ENCODE measurements around the gene CASP7.

The CASP7 gene

DNA sequence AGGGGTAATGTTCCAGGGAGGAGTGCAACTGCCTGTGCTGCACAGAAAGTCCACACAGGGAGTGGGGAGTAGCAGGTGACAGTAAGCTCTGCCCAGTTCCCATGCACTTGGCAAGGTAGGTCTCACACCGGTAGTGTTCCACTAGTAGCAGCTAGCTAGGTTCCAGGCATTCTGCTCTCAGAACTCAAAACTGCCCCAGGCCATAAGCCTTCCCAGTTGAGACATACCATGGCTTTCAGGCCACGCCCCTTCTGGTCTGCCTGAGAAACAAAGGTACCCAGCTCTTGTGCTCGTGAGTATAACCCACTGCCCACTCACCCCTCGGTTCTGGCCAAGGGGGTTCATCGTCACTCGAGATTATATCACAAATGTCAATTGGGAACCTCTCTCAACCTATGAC, 12.6 kb downstream of the CASP7 start:
- Histone ChIP-seq H3K27me3 (ENCODE audit: control insufficient read depth, insufficient read depth, low read length) (no peaks in the 10 kb centered on the region), H3K4me3 (ENCODE audit: low read depth, low read length) (no peak overlapping the region), H3K9me3 (ENCODE audit: control insufficient read depth, insufficient read depth, low read depth, low read length) (peaks cover 5% of the 10 kb centered on the region), H3K4me1 (ENCODE audit: control insufficient read depth, insufficient read depth, low read length) (peaks cover 3% of the 10 kb centered on the region; the same call in 1 of the 2 replicates), H3K36me3 (ENCODE audit: control insufficient read depth, insufficient read depth, low read length) (0 out of 2 replicates have a peak, but pooled peaks cover under 1% of the 10 kb centered on the region), H3K9ac (ENCODE audit: low read length) (no peak overlapping the region), H3K27ac (ENCODE audit: low read depth, low read length) (no peak overlapping the region)

DNA sequence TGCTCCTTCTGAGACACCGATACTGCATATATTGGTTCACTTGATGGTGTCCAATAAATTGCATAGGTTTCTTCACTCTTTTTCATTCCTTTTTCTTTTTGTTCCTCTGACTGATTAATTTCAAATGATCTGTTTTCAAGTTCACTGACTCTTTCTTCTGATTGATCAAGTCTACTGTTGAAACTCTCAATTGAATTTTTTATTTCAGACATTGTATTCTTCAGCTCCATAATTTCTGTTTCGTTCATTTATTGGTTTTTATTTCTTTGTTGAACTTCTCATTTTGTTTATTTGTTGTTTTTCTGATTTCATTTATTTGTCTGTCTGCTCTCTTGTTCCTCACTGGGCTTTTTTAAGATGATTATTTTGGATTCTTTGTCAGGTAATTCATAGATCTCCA, 13.6 kb downstream of the CASP7 start:
- peaks cover 3% of the 10 kb centered on the region; the same call in 1 of the 2 replicates for H3K4me1 ChIP-seq (ENCODE audit: control insufficient read depth, insufficient read depth, low read length)
- H3K9me3 ChIP-seq (ENCODE audit: control insufficient read depth, insufficient read depth, low read depth, low read length): peaks cover 4% of the 10 kb centered on the region; the same call in 1 of the 2 replicates
- H3K27me3 ChIP-seq (ENCODE audit: control insufficient read depth, insufficient read depth, low read length): no peaks in the 10 kb centered on the region
- peaks cover 10% of the 10 kb centered on the region; the same call in 1 of the 2 replicates for H3K36me3 ChIP-seq (ENCODE audit: control insufficient read depth, insufficient read depth, low read length)
- H3K27ac ChIP-seq (ENCODE audit: low read depth, low read length): no peak overlapping the region
- H3K9ac ChIP-seq (ENCODE audit: low read length): no peak overlapping the region
- H3K4me3 ChIP-seq (ENCODE audit: low read depth, low read length): no peak overlapping the region

DNA sequence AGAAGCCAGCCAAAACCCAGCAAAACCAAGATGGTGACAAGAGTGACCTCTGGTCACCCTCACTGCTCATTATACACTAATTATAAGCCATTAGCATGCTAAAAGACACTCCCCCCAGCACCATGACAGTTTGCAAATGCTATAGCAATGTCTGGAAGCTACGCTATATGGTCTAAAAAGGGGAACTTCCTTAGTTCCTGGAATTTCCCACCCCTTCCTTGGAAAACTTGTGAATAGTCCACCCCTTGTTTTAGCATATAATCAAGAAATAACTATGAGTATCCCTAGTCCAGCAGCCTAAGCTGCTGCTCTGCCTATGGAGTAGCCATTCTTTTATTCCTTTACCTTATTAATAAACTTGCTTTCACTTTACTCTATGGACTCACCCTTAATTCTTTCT, 16.0 kb downstream of the CASP7 start:
- H3K4me1 ChIP-seq (ENCODE audit: control insufficient read depth, insufficient read depth, low read length): no peaks in the 10 kb centered on the region; the same call in 1 of the 2 replicates
- no peak overlapping the region for H3K4me3 ChIP-seq (ENCODE audit: low read depth, low read length)
- H3K9me3 ChIP-seq (ENCODE audit: control insufficient read depth, insufficient read depth, low read depth, low read length): peaks cover 4% of the 10 kb centered on the region; the same call in 1 of the 2 replicates
- H3K27ac ChIP-seq (ENCODE audit: low read depth, low read length): no peak overlapping the region
- no peaks in the 10 kb centered on the region for H3K27me3 ChIP-seq (ENCODE audit: control insufficient read depth, insufficient read depth, low read length)
- H3K36me3 ChIP-seq (ENCODE audit: control insufficient read depth, insufficient read depth, low read length): peaks cover 10% of the 10 kb centered on the region; the same call in 1 of the 2 replicates
- H3K9ac ChIP-seq (ENCODE audit: low read length): no peak overlapping the region

DNA sequence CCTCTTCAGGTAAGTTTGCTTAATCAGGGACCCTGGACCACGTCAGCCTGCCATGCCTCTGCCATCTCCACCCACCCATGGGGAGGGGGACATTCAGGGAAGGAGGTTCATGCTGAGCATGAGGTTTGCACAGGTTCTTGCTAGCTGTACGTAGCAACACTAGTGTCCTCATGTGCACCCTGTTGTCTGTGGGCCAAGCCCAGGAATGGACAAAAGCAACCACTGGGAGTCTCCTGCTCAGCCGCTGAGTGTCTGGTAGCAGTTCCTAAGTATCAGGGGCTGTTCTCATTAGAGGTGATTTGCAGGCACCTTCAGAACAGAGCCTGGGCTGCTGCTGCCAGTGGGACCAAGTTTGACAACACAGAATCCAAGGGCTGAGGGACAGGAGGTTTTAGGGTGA, 17.9 kb downstream of the CASP7 start:
- peaks cover under 1% of the 10 kb centered on the region; the same call in 1 of the 2 replicates for H3K9me3 ChIP-seq (ENCODE audit: control insufficient read depth, insufficient read depth, low read depth, low read length)
- no peak overlapping the region for H3K27ac ChIP-seq (ENCODE audit: low read depth, low read length)
- no peak overlapping the region for H3K4me3 ChIP-seq (ENCODE audit: low read depth, low read length)
- no peaks in the 10 kb centered on the region; the same call in 1 of the 2 replicates for H3K4me1 ChIP-seq (ENCODE audit: control insufficient read depth, insufficient read depth, low read length)
- H3K9ac ChIP-seq (ENCODE audit: low read length): no peak overlapping the region
- H3K27me3 ChIP-seq (ENCODE audit: control insufficient read depth, insufficient read depth, low read length): no peaks in the 10 kb centered on the region
- H3K36me3 ChIP-seq (ENCODE audit: control insufficient read depth, insufficient read depth, low read length): peaks cover 10% of the 10 kb centered on the region; the same call in 1 of the 2 replicates

DNA sequence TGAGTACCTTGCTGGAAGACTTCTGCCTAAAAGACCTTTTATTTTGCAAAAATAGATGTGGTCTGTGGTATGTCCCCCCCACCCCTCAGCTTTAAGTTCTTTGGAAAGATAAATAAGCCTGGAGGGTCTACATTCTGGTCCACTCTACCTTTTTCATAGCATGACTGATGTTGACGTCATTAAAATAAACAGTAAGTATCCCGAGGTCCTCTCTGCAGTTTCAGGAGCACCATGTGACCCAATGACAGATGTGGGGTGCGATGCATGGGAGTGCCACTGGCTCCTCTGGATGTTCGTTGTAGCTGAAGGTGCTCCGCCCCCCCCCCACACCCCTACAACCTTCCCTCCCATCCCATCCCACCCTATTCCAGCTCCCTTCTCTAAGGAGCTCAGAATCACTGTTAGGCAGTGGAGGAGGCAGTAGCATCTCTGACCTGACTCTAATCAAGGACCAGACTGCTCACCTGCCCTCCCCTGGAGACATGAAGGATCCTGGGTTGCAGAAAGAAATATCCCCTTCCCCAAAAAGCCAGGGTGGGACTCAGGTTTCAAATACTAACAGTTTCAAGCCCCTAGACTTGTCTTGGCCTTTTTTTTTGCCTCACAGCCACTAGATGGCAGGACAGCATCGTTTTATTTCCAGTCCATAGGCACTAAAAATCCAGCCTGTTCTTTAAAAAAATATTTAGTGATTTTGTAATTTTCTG, 25.1 kb downstream of the CASP7 start:
- H3K4me1 ChIP-seq (ENCODE audit: control insufficient read depth, insufficient read depth, low read length): peaks cover 22% of the 10 kb centered on the region
- H3K36me3 ChIP-seq (ENCODE audit: control insufficient read depth, insufficient read depth, low read length): no peaks in the 10 kb centered on the region
- no peak overlapping the region for H3K9ac ChIP-seq (ENCODE audit: low read length)
- no peak overlapping the region for H3K27ac ChIP-seq (ENCODE audit: low read depth, low read length)
- no peak overlapping the region for H3K4me3 ChIP-seq (ENCODE audit: low read depth, low read length)
- H3K9me3 ChIP-seq (ENCODE audit: control insufficient read depth, insufficient read depth, low read depth, low read length): no peaks in the 10 kb centered on the region
- no peaks in the 10 kb centered on the region for H3K27me3 ChIP-seq (ENCODE audit: control insufficient read depth, insufficient read depth, low read length)

DNA sequence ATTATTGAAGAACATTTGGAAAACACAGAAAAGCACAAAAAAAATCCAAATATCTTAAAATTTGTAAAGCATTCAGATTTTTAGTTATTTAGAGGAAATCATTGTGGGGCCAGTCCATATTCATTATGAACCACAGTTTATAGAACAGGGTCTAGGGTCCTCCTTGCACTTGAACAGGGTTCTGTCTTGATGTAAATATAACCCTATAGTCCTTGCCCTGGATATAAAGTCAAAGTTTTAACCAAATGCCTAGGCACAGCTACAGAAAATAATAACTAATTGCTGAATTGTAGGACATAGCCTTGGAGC, 25.6 kb downstream of the CASP7 start:
- Histone ChIP-seq H3K9me3 (ENCODE audit: control insufficient read depth, insufficient read depth, low read depth, low read length) (no peaks in the 10 kb centered on the region), H3K36me3 (ENCODE audit: control insufficient read depth, insufficient read depth, low read length) (no peaks in the 10 kb centered on the region), H3K4me1 (ENCODE audit: control insufficient read depth, insufficient read depth, low read length) (peaks cover 27% of the 10 kb centered on the region), H3K27ac (ENCODE audit: low read depth, low read length) (no peak overlapping the region), H3K27me3 (ENCODE audit: control insufficient read depth, insufficient read depth, low read length) (no peaks in the 10 kb centered on the region), H3K9ac (ENCODE audit: low read length) (no peak overlapping the region), H3K4me3 (ENCODE audit: low read depth, low read length) (no peak overlapping the region)

DNA sequence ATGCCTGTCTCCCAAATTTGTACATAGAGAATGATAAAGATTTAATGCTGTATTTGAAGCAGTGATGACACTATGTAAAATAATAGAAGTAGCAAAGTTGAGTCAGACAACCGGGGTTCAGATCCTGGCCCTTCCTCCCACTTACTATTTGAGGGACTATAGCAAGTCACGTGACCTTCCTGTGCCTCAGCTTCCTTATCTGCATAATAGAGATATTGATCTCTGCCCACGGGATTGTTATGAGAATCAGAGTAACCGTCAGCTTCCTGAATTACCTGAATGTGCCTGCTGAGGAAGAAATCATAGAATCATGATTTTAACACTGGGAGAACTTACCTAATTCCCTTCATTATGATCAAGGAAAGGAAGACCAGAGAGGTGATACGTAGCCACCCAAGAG, 26.9 kb downstream of the CASP7 start:
- Histone ChIP-seq H3K4me3 (ENCODE audit: low read depth, low read length) (no peak overlapping the region), H3K36me3 (ENCODE audit: control insufficient read depth, insufficient read depth, low read length) (no peaks in the 10 kb centered on the region), H3K9me3 (ENCODE audit: control insufficient read depth, insufficient read depth, low read depth, low read length) (no peaks in the 10 kb centered on the region), H3K27ac (ENCODE audit: low read depth, low read length) (no peak overlapping the region), H3K27me3 (ENCODE audit: control insufficient read depth, insufficient read depth, low read length) (no peaks in the 10 kb centered on the region), H3K4me1 (ENCODE audit: control insufficient read depth, insufficient read depth, low read length) (peaks cover 40% of the 10 kb centered on the region), H3K9ac (ENCODE audit: low read length) (no peak overlapping the region)

DNA sequence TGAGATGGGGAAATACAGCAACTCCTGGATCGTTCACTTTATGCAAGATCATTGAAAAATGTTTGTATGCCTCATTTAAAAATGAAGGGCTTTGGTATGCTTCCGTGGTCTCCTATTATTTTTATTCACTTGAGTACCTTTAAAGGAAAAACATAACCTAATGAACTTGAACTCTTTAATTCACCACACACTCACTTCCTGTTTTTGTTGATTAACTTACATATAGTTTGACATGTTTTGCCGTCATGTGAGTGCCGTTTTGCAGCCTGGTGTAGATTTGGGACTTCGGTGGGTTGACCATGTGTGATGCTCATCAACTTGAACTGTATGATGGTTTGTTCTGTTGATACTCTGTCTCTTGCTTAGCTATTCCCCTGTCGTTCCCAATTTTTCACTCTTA, 28.9 kb downstream of the CASP7 start:
- no peak overlapping the region for H3K9ac ChIP-seq (ENCODE audit: low read length)
- no peaks in the 10 kb centered on the region for H3K9me3 ChIP-seq (ENCODE audit: control insufficient read depth, insufficient read depth, low read depth, low read length)
- H3K4me3 ChIP-seq (ENCODE audit: low read depth, low read length): no peak overlapping the region
- no peaks in the 10 kb centered on the region for H3K36me3 ChIP-seq (ENCODE audit: control insufficient read depth, insufficient read depth, low read length)
- H3K4me1 ChIP-seq (ENCODE audit: control insufficient read depth, insufficient read depth, low read length): peaks cover 47% of the 10 kb centered on the region
- no peaks in the 10 kb centered on the region for H3K27me3 ChIP-seq (ENCODE audit: control insufficient read depth, insufficient read depth, low read length)
- no peak overlapping the region for H3K27ac ChIP-seq (ENCODE audit: low read depth, low read length)

DNA sequence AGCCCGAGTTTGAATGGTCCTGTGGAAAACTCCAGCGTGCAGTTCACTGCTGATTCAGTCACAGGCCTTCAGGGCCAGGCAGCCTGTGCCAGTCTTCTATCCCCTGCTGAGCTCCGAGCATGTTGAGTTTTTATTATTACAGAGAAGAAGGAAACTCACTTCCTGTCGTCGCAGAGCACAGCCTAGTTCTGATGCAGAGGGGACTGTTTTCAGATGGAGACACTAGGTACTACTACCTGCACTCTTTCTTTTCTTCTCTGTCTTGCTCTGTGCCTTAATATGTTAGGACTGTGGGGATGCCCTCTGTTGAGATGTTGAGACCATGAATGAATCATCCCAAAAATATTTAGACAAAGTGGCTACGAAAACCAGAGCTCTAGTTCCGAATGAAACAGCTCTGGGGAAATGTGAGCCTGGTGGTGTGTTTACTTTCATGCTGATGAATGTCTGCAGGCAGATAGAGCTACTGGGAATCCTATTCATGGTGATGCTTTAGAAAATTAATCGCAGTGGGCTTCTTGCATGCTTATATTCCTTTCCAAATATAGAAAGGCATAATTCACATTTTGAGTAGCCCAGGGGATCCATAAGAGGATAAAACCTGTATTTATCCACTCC, 29.6 kb downstream of the CASP7 start:
- H3K27me3 ChIP-seq (ENCODE audit: control insufficient read depth, insufficient read depth, low read length): no peaks in the 10 kb centered on the region
- peaks cover 47% of the 10 kb centered on the region for H3K4me1 ChIP-seq (ENCODE audit: control insufficient read depth, insufficient read depth, low read length)
- no peak overlapping the region for H3K9ac ChIP-seq (ENCODE audit: low read length)
- no peak overlapping the region for H3K4me3 ChIP-seq (ENCODE audit: low read depth, low read length)
- H3K9me3 ChIP-seq (ENCODE audit: control insufficient read depth, insufficient read depth, low read depth, low read length): no peaks in the 10 kb centered on the region
- no peak overlapping the region for H3K27ac ChIP-seq (ENCODE audit: low read depth, low read length)
- H3K36me3 ChIP-seq (ENCODE audit: control insufficient read depth, insufficient read depth, low read length): no peaks in the 10 kb centered on the region

DNA sequence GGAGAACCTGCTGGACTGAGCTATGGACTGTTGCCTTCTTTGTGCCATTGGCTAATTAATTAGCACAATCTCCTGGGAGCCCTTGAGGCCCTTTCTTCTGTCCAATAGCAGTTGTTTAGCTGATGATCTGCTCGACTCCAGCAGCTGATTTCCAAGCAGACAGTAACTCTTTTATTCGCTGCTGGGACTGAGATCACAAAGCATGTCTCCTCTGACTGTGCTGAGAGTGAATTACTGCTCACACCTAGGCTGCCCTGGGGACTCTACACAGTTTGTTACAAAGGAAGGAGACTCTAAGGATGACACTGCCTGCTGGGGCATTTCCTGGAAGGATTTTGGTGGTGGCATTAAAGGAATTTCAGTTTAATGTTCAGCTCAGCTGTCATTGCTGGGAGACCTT, 31.4 kb downstream of the CASP7 start:
- H3K9ac ChIP-seq (ENCODE audit: low read length): no peak overlapping the region
- peaks cover 38% of the 10 kb centered on the region for H3K4me1 ChIP-seq (ENCODE audit: control insufficient read depth, insufficient read depth, low read length)
- H3K27ac ChIP-seq (ENCODE audit: low read depth, low read length): no peak overlapping the region
- no peaks in the 10 kb centered on the region for H3K27me3 ChIP-seq (ENCODE audit: control insufficient read depth, insufficient read depth, low read length)
- H3K36me3 ChIP-seq (ENCODE audit: control insufficient read depth, insufficient read depth, low read length): no peaks in the 10 kb centered on the region
- H3K9me3 ChIP-seq (ENCODE audit: control insufficient read depth, insufficient read depth, low read depth, low read length): no peaks in the 10 kb centered on the region
- H3K4me3 ChIP-seq (ENCODE audit: low read depth, low read length): no peak overlapping the region

DNA sequence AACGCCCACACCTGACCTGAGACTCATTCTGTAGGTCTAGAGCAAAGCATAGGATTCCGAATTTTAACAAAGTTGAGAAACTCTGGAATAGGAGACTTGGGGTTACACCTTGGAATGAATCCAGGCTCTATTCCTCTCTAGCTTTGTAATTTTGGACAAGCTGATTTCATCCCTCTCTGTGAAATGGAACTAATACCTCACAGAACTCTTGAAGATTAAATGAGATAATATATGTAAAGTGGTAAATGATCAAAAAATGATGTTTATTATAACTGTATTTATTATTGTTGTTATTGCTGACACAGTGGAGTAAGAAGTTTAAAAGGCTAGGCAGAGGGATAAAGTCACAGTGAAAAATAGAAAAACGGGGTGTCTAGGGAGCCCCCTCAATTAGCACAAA, 32.3 kb downstream of the CASP7 start:
- no peaks in the 10 kb centered on the region for H3K36me3 ChIP-seq (ENCODE audit: control insufficient read depth, insufficient read depth, low read length)
- no peak overlapping the region for H3K9ac ChIP-seq (ENCODE audit: low read length)
- H3K27ac ChIP-seq (ENCODE audit: low read depth, low read length): no peak overlapping the region
- no peak overlapping the region for H3K4me3 ChIP-seq (ENCODE audit: low read depth, low read length)
- H3K4me1 ChIP-seq (ENCODE audit: control insufficient read depth, insufficient read depth, low read length): peaks cover 38% of the 10 kb centered on the region
- H3K27me3 ChIP-seq (ENCODE audit: control insufficient read depth, insufficient read depth, low read length): no peaks in the 10 kb centered on the region
- no peaks in the 10 kb centered on the region for H3K9me3 ChIP-seq (ENCODE audit: control insufficient read depth, insufficient read depth, low read depth, low read length)

Measured in HUES6 (cell line).